GM21360 (cell line): ENCODE results near the gene MISP3.

ENCODE experiments used
- ATAC-seq: cut with Tn5 transposase; IDR thresholded peaks from one replicate; pipeline ENCODE4 v1.9.1; 2021; ENCODE audit warnings: mild to moderate bottlenecking, moderate library complexity; ENCODE audit not compliant: unreplicated experiment

Gene MISP3

DNA sequence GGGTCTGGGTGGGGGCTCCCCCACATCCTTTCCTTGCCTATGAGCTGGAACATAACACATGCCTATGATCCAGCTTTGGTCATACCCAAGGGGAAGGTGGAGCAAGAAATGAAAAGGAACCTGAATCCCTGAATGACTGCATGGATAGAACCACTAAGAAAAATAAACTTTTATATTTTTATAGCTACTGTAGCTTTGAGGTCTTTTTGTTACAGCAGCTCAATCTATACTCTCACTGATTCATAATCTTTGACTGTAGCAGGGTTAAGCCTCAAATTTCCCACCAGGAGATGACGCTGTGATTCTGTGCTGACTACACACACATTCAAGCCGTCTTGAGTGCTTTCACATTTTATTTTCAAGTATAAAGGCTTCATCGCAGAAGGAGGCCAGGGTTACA is 19.6 kb upstream of the MISP3 start:
- no peak for ATAC-seq

DNA sequence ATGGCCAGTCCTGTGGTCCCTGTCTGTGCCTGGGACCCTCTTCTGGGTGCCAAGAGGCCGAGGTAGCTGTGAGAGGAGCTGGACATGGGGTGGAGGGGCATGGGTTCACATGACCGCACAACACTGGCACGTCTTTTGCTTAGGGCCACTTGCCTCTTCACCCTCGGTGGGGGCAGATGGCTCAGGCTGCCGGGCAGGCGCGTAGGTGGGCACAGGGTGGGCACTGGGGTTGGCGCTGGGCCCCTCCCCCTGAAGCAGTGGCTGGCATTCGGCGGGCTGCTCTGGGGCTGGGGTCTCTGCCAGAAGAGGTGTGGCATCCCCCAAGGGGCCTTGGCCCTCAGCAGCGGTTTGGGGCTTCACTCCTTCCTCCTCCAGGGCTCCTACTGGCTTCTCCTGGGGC is 19.1 kb upstream of the MISP3 start:
- no peak for ATAC-seq

DNA sequence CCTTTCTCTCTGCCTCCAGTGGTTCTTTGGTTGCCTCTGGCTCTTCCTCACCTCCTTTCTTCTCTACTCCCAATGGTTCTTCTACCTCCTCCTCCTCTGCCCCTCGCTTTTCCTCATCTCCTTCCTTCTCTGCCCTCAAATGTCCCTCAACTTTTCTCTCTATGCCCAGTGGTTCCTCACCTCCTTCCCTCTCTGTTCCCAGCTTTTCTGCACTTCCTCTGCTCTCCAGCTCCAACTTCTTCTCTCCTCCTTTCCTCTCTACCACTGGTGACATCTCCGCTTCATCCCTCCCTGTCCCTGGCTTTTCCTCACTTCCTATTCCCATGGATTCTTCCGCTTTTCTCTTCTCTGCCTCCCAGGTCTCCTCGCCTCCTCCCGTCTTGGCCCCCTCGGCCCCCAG is 18.5 kb upstream of the MISP3 start:
- no peak for ATAC-seq

DNA sequence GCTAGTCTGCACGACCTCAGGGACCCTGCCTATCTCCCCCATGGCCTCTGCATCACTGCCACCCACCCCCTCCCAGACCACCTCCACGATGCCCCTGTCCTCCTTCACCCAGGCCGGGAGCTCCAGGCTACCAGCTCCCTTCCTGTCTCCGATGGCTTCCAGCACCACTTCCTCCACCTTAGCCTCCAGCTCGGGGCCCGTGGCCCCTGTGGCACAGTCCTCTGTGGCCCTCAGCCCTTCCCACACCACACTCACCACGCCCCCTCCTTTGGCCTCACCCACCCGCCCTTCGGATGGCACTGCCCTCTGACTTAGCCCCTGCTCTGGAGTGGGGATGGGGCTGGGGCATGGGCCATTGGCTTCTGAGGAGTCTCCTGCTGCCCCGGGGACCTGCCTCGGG is 17.9 kb upstream of the MISP3 start:
- no peak for ATAC-seq

DNA sequence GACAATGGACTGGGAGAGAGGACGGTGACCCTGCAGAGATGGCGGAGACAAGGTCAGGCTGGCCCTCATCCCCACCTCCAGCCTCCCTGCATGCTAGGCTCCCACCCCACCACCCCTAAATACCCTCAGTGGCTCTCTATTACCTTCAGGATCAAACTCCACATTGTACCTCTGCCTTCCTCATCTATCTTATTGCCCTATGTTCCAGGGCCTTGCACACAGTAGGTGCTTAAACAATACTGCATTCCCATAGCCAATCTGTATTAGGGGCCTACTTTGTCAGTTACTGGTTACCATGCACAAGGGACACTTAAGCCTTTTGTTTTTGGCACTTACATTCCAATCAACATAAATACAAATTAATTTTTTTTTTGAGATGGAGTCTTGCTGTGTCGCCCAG is 17.2 kb upstream of the MISP3 start:
- ATAC-seq = no peak

DNA sequence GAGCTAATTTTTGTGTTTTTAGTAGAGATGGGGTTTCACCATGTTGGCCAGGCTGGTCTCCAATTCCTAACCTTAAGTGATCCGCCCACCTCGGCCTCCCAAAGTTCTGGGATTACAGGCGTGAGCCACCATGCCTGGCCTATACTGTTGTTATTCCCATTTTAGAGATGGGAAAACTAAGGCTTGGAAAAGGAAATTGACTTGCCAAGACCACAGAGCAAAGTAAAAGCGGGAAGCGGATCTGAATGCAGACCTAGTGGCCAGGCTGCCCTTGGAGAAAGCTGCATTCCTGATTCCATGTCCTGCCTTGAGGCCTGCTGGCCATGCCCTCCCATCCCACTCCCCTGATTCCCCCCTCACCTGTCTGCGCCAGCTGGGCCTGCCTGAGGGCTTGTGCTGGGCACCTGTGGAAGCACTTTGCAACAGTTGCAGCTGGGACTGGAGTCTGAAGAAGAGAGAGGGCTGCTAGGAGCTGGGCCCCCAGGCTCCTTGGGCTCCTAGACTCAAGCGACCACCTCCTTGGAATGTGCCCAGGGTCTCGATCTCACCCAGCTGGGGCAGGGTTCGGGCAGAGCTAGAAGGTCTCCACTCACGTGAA is 16.4 kb upstream of the MISP3 start:
- ATAC-seq = no peak

DNA sequence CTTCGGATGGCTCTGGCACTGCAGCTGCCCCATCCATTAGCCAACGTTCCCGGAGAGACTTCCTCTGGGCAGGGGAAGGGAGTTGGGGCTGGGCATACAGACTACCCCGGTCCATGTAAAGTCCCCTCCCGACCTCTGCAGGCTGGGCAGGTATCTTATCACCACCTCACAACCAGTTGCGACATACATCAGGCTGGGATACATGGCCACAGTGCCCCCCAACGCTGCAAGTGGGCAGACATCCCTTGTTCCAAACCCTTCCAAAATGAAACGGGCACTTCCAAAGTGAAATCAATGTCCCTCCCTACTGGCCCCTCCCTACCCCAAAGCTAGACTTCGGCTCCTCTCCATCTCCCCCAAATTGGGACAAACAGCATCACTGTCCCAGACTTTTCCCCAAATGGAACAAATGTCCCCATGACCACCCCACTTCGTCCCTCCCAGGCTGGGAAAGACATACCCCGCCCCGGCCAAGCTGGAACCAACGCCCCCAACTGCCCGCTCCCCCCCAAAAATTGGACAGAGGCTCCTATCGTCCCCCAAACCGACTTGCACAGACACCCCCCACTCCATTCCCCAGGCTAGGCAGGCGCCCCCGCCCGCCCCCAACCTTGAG is 15.7 kb upstream of the MISP3 start:
- ATAC-seq = no peak

DNA sequence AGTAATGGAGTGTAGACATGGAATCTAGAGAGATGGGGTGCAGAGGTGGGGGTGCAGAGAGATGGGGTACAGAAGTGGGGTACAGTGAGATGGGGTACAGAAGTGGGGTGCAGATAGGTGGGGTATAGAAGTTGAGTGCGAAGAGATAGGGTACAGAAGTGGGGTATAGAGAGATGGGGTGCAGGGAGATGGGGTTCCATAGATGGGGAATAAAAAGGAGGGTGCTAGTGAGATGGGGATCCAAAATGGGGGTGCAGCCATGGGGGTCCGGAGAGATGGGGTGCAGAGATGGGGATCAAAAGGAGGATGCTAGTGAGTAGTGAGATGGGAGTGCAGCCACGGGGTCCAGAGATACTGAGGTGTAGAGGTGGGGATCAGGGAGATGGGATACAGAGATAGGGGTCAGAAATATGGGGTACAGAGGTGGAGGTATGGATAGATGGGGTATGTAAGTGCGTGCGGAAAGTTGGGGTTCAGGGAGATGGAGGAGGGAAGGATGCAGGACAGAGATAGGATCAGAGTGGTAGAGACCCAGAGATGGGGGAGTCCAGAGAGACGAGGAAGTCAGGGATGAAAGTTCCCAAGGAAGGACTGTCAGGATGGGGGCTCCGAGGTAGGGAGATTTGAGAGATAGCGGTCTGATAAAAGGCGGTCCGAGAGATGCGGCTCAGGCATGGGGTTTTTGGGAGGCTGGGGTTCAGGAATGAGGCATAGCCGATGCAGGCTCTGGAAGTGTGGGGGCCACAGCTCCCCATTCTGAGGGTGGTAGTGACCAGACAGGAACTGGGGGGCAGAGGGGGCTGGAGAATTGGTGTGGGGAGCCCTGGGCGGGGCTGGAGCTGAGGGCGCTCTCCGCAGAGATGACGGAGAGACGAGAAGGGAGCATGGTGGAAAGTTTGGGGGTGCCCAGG is 14.1 kb upstream of the MISP3 start:
- ATAC-seq = no peak

DNA sequence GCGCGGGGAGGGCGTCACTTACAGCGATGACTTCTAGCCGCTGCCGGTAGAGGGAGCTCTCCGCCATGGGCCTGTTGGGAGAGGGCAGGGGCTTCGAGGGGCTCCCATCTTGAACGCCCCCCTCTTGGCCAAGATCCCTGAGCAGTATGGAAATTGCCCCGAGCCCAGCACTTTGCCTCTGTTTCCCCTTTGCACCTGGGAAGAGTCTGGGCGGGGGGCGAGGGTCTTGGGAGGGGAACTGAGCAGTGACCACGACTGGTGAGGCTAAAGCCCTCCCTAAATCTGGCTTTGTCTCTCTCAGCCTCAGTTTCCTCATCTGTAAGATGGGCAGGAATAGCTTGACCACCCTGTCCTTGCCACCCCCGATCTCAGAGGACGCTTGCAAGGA is 13.5 kb upstream of the MISP3 start:
- no peak for ATAC-seq

DNA sequence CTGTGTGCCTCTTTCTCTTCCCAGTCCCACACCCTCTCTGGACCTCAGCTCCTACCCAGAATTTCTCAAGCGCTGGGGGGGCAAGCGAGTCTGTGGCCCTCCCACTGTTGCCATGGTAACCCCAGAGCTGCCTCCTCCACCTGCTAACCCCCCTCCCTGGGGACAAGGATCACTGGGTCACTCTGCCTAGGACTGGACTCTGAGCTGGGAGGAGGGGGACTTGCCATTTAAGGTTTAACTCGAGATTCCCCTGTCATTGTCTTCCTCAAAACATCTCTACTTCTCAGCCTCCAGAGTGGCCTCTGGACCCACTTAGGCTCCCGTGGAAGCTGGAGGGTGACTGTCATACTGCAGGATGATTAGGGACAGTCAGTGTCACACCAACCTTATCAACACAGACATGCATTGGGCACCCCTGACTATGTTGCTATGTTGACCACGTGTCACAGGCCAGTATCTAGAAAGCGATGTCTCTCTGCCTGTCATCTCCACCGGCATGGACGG is 12.9 kb upstream of the MISP3 start:
- no peak for ATAC-seq

DNA sequence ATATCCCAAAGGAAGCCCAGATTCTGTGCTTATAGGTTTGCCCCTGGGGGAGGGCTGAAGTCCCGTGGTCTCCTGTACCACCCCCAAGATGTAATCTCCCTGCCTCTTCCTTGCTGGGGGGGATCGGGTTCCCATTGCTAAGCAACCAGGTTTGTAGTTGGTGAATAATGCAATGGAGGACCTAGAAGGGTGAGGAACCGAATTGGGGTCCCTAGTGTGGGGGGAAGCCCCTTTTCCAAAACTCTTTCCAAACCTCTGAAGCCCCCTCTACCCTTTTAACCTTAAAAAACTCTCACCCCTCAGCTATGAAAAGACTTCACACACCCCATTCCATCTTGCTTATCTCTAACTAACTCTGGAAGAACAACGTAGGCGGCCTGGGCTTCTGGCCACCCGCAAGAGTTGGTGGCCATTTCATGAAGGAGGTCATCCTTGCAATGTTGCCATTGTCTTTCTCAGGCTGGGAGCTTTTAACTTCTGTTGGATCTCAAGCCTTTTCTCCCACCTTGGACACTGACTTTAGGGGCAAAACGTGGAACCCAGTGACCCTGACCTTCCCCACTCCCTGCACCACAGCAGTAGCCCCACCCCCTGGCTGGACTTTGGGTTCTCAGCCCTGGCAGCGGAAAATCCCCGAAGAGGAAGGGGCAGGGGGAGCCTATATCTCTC is 11.4 kb upstream of the MISP3 start:
- ATAC-seq = no peak

DNA sequence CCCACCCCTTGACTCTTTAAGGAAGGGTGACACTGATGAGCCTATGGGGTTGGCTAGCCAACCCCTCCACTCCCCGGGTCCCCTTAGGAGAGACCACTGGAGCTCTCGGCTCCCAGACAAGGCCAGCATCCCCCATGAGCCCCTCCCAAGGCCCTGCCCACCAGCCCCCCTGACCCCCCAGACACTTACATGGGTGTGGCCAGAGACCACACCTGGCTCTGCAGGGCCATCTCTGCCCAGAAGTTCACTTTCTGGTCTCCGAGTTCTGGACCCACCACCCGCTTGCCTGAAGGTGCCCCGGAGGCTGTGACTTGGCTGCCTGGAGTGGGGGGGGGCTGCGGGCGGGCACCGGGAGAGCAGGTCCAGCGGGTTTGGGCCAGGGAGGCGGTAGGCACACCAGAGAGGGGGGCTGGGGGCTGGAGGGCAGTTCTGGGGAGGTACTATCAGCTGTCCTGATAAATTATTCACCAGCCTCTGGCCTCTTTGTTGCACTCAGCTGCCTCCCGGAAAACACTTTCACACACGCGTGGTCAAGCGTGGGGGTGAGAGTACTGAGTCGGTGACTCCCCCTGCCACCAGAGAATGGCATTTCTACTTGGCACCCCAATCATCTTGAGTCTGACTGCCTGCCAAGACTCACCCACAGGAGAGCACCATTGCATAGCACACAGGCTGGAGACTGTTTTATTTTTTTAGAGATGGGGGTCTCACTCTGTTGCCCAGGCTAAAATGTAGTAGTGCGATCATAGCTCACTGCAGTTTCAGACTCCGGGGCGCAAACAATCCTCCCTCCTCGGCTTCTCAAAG is 10.6 kb upstream of the MISP3 start, which contains the start of gene PALM3:
TSS of gene PALM3 (minus strand) at position 326 of the 807 bp plus-strand sequence. CDS start at position 230, 96 bp downstream.
- ATAC-seq = no peak

DNA sequence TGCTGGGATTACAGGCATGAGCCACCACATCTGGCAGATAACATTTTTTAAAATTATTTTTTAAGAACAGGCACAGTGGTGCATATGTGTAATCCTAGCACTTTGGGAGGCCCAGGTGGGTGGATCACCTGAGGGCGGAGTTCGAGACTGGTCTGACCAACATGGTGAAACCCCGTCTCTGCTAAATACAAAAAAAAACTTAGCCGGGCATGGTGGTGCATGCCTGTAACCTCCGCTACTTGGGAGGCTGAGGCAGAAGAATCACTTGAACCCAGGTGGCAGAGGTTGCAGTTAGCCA is 10.1 kb upstream of the MISP3 start:
- no peak for ATAC-seq

DNA sequence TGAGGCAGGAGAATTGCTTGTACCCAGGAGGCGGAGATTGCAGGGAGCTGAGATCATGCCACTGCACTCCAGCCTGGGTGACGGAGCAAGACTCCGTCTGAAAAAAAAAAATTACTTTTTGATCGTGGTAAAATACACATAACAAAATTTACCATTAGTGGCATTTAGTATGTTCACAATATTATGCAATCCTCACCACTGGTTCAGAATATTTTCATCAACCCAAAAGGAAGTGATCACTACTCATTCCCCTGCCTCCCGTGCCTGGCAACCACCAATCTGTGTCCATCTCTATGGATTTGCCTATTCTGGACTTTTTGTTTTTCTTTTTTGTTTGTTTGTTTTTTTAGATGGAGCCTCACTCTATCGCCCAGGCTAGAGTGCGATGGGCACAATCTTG is 9.5 kb upstream of the MISP3 start:
- no peak for ATAC-seq

DNA sequence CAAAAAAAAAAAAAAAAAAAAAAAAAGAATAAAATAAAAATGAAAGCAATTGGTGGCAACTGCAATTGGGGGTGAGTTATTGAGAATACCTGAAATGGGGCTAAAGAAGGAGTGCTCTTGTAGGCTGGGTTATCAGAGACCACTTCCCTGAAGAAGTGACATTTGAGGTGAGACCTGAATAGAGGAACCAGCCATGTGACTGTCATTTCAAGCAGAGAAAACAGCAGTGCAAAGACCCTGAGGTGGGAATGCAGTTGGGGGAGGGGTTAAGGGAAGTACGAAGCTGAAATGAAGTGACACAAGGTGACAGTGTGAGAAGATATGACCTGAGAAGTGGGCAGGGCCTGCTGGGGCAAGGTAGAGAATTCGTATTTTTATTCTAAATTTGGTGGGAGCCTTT is 6.5 kb upstream of the MISP3 start:
- ATAC-seq = no peak

DNA sequence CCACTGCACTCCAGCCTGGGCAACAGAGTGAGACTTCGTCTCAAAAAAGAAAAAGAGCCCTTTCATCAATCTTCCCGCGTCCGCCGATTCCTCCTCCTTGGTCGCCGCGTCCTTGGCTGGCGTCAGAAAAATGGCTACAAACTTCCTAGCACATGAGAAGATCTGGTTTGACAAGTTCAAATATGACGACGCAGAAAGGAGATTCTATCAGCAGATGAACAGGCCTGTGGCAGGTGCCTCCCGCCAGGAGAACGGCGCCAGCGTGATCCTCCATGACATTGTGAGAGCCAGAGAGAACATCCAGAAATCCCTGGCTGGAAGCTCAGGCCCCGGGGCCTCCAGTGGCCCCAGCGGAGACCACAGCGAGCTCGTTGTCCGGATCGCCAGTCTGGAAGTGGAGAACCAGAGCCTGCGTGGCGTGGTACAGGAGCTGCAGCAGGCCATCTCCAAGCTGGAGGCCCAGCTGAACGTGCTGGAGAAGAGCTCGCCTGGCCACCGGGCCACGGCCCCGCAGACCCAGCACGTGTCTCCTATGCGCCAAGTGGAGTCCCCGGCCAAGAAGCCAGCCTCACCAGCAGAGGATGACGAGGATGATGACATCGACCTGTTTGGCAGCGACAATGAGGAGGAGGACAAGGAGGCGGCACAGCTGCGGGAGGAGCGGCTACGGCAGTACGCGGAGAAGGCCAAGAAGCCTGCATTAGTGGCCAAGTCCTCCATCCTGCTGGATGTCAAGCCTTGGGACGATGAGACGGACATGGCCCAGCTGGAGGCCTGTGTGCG is 2.1 kb upstream of the MISP3 start:
- ATAC-seq = no peak

DNA sequence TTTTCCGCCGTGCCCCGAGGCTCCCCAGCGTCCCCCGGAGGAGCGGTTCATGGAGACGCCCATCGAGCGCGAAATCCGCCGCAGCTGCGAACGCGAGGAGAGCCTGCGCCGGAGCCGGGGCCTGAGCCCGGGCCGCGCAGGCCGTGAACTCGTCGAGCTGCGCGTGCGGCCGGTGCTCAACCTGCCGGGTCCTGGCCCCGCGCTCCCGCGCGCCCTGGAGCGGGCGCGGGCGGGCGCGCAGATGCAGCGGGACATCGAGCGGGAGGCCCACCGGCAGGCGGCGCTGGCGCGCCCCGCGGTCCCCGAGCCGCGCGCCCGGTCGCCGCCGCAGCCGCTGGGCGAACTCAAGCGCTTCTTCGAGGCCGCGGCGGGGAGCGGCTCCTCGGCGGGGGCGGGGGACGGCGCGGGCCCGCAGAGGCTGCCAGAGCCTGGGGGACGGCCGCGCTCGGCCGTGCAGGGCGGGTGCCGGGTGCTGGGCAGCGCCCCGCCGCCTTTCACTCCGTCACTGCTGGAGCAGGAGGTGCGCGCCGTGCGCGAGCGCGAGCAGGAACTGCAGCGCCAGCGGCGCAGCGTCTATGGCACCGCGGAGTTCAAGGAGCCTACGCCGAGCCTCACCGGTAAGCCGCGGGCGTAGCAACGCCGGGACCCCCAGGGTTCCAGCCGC is 807 bp downstream of the MISP3 start:
- ATAC-seq = peak; percentile 38

DNA sequence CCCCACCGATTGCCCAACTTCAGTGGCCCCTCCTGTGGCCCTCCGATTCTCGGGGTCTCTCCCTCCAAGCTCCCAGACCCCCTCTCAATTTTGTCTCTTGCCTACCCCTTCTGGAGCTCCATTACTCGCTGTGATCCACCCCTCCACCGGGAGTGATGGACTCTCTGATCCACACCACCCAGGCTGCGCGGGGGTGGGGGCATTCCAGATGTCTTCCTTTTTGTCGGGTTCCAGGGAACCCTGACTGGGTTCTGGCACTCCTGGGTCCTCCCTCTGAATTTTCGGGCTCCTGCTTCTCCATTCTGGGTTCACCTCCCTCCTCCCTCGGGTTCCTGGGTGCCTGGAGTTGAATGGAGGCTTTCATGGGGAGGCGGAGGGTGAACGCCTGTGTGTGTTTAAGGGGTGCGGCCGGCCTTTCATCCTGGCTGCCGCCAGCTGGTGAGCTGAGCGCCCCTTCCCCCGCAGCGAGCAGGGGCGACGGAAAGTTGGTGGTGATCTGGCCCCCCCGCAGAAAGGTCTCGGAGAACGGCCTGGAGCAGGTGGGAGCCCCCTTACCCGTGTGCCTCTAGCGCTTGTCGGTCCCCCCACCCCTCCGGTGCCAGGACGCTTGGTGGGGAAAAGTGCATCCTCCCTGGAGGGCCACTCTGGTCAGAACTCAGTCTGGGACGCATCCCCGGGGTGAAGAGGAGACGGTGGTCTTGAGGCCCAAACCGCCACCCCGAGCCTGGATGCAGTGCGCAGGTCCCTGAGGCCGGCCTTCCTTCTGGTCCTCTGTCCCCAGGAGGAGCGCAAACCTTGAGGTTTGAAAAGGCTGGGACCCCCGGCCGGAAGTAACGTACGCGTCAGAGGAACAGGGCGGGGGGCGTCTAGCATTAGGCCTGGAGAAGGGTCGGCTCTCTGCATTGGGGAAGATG is 1.6 kb downstream of the MISP3 start:
- no peak for ATAC-seq
